OCI-M1 (cell line): Measurements from ENCODE around the gene TRIM14.
"Not testable (repeated sequence)": the region's sequence is repeated elsewhere in the genome, so short reads cannot be mapped to it uniquely, and the experiment has no call there.

Source experiments
- DNase-seq: peaks from one replicate; lab custom pipeline; 2025; lab: John Stamatoyannopoulos, UW

TRIM14 gene

DNA sequence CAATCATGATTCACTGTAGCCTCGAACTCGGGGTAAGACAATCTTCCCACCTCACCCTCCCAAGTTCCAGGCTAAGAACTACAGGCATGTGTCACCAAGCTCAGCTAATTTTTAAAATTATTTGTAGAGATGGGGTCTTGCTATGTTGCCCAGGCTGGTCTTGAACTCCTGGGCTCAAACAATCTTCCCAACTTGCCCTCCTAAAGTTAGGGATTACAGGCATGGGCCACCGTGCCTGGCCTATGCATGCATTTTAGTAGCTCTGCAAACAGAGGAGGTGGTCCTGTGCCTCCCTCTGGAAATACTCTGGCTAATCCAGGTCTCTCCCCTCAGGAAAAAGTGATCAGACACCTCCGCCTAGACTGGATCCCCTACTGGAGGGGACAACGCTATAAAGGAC lies 21.5 kb upstream of the TRIM14 start:
- DNase-seq = no peak

DNA sequence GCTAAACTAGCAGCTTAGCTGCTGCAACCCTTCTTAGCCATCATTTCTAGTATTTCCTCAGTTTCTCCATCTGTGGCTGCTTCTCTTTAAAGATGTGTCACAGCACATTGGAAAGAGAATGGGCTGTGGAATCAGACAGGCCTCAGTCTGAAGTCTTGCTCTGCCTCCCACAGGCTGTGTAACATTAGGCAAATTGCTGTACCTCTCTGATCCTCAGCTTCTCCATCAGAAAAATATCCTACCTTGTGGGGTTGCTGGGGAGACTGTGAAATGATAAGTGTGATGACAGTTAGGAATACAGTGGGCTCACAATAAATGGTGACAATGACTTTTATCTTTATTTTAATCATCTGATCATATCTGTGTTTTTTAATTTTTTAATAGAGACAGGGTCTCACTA lies 17.5 kb upstream of the TRIM14 start:
- DNase-seq = no peak

DNA sequence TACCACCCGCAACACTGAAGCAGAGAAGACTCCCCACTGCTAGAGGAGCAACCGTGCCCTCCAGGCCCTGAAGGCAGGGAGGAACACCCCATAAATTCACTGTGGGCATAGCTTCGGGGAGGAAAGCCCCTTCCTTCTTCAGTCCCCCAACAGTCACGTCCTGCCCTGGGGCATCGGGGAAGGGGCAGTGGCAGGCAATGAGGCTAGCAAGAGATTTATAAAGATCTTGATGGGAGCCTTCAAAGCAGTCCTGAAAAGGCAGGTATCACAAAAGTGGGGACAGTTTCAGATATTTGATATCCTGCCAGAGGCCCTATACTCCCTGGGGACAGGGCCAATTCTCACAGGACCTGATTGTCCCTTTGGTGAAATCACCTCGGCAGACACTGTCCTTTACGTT lies 16.9 kb upstream of the TRIM14 start:
- no peak for DNase-seq

DNA sequence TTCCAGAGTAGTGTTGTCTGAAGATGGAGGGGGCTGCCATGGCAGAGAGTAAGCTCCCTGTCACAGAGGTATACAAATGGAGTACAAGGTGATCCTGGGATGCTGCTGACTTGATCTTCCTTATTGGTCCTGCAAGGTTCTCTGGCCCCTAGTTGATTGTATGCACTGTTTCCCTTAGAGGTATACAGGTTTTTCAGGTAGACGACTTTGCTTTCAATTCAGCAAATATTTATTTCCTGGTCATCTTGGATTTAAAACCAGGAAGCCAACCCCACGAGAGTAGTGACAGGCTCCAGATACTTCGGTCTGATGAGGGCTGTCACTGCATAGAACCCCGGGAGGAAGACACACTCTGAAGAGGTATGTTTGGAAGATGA lies 16.5 kb upstream of the TRIM14 start:
- no peak for DNase-seq

DNA sequence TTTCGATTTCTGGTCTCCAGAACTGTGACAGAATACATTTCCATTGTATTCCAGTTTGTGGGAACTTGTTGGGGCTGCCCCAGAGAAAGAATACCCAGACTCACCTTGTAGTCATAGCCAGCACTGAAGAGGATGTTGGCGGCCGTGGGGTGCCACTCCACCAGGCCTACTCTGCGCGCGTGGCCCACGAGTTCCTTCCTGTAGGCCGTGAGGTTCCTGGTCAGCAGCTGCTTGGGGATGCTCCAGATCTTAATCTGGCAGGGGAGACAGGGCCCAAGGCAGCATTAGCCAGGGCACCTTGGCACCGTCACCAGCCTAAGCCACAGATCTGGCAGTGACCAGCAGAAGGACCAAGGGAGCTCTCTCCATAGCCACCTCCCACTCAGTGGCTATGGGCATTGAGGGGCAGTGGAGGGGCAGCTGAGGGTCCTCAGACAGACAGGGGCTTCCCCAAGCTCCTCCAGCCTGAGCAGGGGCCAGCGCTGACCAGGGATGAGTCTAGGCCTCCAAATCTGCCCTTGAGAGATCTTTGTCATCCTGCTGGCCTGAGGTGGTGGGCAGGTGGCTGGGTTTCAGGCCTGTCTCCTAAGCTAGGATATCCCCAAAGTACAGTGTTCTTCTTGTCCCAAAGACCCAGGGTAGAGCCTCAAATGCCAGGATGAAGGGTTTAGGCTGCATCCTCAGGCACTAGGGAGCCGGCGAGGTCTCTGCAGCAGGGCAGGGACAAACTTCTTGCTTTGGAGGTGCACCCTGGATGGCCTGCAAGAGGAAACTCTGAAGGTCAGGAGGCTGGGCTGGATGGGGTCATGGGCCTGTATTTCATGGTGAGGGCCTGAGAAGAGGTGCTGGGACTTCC lies 15.9 kb upstream of the TRIM14 start:
- DNase-seq = no peak

DNA sequence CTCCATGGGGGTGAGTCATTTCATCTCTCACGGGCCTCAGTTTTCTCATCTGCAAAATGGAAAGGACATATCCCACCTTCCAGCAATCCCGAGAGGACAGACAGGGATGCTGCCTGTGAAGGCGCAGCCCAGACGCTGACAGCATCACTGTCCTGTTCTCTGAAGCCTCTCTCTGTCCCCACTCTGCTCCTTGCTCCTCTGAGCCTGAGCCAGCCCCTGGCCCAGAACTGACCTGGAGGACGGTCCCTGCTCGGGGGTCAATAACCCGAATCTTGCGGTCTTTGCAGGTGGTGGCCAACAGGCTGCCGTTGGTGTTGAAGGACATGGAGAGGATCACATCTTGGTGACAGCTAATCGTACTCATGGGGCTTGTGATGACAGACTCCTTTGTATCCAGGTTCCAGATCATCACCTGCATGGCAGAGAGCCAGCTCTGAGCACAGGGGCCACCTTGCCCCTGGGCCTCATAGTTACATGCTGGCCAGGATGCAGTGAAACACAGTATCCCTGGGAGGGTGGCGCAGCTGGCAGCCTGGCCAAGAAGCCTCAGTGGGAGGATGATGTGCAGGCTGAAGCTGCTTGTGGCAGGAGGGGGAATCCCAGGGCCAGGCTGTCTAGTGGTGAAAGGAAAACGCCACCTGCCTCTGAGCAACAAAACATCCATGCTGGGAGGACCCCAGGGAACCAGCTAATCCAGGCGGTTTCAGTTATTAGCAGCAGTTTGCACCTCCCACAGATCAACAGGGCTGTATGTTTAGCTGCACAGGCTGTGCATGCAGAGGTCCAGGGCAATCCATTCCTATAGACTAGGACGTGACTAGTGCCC lies 14.0 kb upstream of the TRIM14 start:
- DNase-seq = no peak

DNA sequence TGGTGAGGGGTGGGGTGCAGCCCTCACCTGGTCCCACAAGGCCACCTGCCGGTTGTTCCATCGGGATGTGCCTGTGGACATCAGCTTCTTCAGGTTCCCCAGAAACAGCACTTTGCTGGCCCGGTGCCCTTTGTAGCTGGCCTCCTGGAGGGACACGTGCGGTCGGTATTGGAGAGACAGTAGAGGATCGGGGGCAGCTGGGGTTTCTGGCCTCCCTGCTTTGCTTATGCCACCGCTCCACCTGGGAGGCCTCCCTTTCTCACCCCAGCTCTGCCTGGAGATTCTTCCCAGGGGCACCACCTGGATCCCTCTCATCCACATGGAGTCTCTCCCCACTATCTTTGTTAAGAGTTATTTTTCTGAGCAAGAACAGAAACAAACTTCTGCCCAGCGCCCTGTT lies 13.1 kb upstream of the TRIM14 start:
- DNase-seq = no peak

DNA sequence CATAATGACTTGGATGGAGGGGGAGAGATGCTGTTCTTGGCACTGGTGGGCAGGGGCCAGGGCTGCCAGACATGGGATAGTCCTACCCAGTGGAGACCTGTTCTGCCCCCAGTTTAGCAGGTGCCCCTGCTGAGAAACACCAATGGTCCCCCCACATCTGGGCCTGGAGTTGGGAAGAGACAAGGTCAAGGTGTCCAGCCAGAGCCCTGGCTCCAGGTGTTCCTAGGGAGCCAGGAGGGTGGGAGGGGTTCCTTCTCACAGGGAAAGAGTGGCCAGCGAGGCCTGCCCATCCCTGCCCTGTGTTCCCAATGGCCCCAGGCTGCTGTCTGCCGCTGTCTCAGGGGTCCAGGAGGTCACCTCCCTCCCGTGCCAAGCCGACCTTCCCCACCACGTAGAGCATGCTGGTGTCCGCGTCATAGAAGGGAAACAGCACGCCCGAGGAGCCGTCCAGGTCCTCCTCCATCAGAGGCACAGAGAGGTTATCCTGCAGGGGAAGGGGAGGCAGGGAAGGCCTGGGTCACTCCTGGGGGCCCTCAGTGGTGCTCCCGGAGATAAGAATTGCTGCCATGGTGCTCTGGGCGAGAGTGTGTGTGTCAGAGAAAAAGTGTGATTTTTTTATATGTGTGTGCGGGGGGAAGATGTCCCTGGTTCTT lies 11.7 kb upstream of the TRIM14 start:
- no peak for DNase-seq

DNA sequence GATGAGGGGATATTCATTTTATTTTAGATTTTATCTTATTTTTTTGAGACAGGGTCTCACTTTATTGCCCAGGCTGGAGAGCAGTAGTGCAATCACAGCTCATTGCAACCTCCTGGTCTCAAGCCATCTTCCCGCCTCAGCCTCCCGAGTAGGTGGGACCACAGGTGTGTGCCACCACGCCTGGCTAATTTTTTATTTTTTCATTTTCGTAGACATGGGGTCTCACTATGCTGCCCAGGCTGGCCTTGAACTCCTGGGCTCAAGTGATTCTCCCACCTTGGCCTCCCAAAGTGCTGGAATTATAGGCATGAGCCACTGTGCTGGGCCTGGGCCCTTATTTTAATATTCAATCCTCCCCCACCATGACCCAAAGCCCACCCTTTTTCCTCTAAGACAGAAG lies 11.0 kb upstream of the TRIM14 start:
- not testable (repeated sequence) for DNase-seq

DNA sequence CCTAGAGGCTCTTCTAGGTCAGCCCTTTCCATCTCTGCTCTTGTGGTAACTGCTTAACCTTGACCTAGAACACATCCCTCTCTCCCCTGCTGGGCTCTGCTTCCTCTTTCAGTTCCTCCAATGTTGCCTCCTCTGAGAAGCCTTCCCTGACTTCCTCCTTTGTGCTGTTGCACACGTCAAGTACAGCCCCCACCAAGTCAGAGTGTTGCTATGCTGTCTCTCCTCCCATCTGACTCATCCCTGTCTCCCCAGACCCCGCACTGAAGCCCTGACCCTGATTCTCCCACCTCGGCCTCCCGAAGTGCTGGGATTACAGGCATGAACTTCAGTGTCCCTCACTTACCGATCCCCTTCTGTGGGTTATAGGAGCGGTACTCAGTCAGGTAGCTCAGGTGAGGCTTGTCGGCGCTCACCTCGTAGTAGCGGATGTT lies 10.4 kb upstream of the TRIM14 start:
- peak; percentile 70 for DNase-seq

DNA sequence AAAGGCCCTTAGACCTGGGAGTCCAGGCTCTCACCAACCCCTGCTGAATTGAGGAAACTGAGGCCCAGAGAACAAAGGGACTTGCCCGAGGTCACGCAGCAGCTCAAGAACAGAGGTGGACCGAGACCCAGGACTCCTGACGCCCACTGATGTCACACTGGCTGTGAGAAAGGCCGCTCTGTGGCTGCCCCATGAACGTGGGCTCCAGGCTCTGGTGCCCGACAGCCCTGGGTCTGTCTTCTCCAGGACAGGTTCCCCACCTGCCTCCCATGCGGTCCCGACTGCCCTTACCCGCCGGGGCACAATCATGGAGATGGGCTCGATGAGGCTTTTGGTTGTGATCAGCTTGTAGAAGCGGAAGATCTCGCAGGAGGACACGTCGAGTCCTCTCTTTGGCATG lies 9.3 kb upstream of the TRIM14 start:
- no peak for DNase-seq

DNA sequence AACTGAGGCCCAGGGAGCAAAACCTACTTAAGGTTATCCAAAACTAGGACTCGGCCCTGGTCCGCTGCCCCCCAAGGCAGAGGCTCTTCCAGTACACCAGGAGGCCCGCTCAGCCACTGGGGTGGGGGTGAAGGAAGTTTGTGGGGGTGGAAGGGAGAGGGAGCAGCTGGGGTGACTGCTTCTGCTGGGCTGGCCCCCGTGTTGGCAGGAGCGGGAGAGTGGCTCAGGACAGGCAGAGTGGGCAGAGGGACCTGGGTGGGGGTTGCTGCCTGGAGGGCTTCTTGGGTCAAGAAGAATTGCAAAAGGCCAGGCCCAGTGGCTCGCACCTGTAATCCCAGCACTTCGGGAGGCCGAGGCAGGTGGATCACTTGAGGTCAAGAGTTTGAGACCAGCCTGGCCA lies 8.2 kb upstream of the TRIM14 start:
- no peak for DNase-seq

DNA sequence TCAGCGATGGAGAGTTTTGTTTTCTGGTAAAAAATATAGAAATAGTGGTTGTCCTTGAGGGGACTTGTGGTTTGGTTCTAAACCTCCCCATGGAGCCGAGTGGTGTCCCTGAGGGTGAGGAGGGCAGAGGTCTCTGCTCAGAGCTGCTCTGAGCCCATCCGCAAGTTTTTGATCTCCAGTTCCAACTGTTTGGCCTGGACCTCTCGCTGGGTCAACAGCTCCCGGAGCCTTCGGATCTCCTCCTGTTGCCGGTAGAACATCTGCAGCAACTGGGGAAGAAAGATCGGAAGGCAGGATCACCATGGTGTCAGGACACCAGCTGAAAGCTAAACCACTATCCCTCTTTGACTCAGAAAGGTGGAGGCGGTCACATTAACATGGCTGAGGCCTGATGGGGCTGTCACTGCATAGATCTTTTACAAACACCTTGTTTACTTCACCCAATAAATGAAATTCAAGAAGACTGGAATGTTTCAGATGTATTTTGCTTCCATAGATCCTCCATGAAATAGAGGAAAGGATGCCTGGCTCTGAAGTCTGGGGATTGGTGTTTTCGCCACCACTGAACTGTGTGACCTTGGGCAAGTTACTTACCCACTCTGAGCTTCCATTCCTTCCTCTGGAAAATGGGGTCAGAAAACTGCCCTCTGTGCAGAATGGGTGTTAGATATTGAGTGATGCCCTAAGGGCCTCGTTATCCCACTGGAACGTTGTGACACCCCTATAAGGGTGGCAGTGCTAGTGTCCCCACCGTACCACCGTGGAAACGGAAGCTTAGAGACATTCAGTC lies 5.8 kb upstream of the TRIM14 start:
- DNase-seq = no peak

DNA sequence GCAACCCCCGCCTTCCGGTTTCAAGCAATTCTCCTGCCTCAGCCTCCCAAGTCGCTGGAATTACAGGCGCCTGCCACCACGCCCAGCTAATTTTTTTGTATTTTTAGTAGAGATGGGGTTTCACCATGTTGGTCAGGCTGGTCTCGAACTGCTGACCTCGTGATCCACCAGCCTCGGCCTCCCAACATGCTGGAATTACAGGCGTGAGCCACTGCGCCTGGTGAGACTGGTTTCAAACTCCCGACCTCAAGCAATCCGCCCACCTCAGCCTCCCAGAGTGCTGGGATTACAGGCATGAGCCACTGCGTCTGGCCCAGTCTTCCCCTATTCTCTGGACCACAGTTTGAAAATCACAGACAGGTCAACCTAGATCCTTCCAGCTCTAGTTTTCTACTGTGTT lies 5.1 kb upstream of the TRIM14 start:
- not testable (repeated sequence) for DNase-seq

DNA sequence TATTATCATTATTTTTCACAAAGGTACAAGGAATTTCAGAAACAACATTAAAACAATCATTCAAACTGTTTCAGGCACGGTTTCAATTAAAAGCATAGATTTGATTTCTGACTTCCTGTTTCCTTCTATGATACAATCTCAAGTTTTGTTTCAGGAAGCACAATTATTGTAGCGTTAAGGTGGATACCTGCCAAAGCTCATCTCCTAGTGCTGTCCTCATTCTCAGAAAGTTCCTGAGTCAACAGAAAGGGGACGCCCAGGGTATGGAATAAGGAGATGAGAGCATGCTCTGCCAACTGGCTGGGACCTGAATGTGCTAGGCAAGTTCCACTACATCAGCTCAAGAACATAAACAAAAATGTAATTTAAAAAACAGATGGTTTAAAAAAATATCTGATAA lies 2.0 kb upstream of the TRIM14 start:
- peak; percentile 31 for DNase-seq

DNA sequence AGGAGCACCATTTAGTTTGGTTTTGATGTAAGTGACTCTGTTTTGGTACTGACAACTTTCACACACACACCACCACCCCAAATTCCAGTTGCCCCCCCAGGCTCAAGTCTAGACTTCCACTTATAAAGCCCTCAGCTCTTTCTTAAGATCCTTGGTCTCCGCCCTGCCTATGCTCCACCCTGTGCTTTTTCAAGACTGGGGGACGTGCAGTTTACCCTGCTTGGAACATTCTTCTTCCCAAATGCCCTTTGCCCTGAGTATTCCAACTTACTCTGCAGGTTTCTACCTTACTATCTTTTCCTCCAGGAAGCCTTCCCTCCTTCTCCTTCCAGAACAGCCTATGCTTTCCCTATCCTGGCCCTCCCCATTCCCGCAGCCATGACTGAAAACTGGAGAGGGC lies 1.5 kb upstream of the TRIM14 start:
- DNase-seq = no peak

DNA sequence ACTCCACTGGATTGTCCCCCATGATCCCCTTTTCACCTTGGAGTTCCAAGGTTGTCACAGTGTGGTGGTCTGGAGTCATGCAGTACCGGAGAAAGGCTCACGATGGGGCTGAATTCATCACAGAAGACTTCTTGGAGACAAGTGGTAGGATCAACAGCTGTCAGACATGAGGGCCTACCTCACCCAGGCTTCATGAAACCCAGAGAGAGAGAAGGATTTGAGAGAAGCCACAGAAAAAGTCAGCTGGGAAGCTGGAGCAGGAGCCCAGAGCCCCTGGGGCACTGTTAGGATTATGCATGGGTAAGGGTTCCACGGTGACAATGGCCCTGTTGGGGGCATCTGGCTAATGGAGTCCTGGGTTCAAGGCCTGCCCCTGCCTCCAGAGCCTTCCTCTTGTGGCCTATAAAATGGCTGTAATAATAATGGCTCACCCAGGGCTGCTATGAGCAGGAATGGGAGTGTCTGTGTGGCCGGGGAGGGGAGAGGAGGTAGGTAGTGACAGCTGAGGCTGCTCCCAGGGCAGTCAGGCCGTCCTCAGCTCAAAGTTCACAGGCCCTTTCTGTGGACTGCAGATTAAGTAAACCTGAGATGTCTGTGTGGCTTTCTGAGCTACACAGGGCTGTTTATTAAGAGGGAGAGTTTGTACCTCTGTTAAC lies 910 bp downstream of the TRIM14 start:
- peak; percentile 84 for DNase-seq

DNA sequence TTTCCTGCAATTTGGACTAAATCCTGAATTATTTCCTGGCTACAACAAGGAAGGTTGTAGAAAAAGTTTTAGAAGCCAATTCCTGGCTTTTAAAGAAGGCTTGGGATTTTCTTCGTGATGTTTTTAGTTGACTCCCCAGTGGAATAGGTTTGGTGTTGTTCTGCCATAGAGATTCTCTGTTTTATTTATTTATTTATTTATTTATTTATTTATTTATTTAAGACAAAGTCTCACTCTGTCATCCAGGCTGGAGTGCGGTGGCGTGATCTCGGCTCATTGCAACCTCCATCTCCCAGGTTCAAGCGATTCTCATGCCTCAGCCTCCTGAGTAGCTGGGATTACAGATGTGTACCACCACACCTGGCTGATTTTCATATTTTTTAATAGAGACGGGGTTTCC lies 1.9 kb downstream of the TRIM14 start:
- DNase-seq = not testable (repeated sequence)

DNA sequence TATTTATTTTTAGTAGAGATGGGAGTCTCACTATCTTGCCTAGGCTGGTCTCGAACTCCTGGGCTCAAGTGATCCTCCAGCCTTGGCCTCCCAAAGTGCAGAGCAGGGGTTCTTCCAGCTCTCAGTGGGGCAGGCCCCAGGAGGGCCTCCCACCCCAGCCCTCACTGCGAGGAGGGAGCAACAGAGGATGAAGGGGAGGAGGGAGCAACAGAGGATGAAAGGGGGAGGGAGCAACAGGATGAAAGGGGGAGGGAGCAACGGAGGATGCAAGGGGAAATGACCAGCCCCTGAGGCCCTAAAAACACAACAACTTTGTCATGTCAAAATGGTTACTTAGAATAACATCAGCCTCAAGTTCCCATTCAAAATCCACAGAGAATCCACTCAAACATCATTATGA lies 10.0 kb downstream of the TRIM14 start:
- no peak for DNase-seq

DNA sequence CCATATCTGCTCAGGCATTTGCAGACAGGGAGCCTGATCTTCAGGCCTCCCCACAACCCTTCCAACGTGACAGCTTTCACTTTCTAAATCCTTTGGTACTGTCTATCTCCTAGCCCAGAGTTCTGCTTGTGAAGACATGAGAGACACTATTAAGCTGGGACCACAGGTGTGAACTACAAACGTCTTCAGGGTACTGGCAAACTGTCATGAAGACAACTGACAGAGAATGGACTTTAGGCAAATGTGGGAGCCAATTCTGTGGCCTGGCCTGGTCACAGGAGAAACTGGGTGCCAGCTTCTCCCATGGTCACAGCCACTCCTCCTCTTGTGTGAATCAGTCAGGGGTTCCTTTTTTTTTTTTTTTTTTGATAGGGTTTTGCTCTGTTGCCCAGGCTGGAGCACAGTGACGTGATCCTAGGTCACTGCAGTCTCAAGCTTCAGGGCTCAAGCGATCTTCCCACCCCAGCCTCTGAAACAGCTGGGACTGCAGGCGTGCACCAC lies 10.4 kb downstream of the TRIM14 start:
- peak; percentile 83 for DNase-seq

DNA sequence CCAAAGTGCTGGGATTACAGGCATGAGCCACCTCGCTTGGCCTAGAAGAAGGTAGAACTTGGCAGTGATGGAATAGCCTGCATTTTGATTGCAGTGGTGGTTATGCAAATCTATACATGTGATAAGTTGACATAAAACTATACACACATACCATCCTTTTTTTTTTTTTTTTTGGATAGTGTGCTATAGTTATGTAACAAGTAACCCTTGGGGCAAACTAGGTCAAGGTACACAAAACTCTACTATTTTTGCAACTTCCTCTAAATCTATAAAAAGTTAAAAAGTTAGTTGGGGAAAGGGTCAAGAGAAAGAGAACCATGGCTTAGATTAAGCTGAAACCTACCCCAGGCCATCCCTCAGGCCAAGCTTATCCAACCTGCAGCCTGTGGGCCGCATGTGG lies 11.1 kb downstream of the TRIM14 start:
- peak; percentile 58 for DNase-seq
